ENCODE measurements around the gene CACTIN.

Gene CACTIN

DNA sequence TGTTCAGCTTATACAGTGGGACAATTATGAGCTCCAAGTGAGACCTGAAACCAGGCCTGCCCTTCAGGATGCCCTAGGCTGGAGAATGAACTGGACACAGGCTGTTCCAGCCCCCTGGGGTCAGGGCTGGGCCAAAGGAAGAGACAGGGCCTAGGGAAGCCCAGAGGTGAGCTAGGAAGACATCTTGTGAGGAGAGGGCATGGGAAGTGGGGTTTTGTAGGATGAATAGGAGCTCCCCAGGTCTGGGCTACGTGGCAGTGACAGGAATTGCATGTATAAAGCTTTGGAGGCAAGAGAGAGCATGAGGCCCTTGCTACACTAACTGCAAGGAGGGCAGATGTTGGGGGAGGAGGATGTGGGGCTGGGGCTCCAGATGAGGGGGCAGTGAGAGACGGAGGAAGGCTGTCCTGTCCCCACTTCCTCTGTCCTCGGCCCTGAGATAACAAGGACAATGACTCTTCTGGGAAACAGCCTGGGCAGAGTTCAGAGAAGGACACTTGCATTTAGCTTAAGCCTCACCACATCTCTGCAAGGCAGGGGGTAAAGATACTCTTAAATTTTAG lies 18.4 kb downstream of the CACTIN start:
- no peak for DNase-seq

DNA sequence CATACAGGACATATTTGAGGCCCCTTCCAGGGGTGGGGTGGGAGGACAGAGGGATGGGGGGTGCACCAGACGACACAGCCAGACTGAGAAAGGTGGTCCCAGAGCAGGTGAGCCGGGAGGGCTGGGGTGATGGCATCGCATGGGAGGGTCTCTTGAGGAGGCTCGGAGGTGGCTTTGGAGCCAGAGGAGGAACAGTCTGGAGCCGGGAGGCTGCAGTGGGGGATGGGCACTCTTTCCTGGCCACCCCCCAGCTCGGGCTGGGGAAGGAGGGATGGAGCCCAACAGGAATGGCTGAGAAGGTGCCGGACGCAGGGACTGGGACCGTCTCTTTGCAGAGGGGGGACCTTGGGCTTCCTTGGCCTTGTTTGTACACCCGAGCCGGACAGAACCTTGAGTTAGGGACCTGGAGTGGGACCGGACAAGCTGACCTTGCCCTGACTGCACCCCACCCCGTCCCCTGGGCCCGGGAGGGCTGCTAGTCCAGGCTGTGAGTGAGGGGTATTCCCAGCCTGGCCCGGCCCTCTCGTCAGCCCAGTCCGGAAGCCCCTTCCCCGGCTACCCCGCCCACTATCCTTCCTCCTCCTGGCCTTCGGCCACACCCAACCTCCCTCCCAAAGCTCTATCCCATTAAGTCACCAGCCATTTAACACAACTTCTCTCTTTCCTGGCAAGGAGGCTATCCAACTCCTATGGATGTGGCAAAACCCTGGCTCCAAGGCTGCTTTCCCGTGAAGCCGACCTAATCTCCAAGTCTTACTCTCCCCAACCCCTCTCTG lies 19.1 kb downstream of the CACTIN start:
- no peak for DNase-seq

DNA sequence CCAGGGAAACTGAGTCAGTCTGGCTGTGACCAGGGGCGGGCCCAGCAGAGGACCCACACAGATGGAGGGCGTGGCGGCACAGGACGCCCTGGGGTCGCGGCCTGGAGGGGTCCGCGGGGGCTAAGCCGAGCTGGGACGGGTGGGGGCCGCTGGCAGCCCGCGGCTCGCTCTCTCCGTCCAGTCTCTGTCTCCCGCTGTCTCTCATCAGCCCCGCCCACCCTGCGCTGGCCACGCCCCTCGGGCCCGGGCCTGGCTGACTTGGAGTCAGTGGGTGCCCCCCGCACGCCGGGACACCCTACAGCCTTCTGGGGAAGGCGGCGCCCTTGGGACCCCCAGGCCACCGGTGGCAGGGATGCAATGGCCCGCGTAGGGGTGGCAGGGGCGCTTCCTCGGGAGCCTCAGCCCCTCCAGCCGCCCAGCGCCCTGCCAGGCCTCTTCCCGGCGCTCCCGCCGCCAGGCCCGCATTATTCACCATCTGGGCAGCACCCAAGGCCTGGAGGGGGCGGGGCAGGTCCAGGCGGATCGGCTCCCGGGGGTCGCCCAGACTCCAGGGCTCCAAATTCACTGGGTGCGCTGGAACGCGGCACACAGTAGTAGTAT lies 19.8 kb downstream of the CACTIN start, which contains the start of gene TBXA2R:
Gene TBXA2R, minus strand, starts transcription at position 186 of the 600 bp plus-strand sequence. CDS start 6,241 bp downstream, outside the sequence.
- peak in 1 of 2 experiments; percentile 57 for DNase-seq

DNA sequence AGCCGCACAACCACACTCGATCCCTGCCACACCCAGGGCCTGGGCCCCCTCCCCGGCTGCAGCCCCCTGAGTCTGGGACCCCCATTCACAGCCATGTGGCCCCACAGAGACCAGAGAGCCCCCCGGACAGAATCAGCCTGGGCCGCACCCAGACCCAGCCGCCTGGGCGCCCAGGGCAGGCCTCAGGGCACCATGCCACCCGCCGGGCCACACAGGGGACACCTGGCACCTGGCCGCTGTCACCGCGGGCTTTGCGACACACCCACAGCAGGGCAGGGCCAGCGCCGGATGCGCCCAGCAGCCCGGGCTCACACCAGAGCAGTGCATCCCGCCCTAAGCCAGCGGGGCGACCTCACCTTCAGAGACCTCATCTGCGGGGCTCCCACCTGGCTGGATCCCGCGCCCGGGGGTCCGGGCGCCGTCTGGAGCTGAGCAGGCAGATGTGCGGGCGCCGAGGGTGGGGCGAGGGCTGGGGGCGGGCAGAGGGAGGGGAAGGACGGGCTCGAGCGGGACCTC lies 20.4 kb downstream of the CACTIN start:
- no peak for DNase-seq

DNA sequence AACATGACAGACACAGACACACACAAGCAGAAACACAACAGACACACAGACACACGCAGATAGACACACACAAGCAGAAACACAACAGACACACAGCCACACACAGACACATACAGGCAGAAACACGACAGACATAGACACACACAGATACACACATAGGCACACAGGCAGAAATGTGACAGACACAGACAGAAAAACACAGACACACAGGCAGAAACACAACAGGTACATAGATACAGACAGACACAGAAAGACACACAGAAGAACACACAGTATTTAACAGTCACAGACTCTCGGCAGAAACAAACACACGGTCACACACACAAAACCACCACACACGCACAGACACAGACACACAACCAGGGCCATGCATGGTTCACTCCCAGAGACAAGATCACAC lies 20.8 kb downstream of the CACTIN start:
- DNase-seq = no peak

DNA sequence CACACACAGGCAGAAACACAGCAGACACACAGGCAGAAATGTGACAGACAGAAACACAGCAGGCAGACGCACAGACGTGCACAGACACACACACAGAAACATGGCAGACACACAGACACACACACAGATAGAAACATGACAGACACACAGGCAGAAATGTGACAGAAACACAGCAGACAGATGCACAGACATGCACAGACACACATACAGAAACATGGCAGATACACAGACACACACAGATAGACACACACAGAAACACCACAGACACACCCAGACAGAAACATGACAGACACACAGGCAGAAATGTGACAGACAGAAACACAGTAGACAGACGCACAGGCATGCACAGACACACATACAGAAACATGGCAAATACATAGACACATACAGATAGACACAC lies 21.2 kb downstream of the CACTIN start:
- DNase-seq = no peak

DNA sequence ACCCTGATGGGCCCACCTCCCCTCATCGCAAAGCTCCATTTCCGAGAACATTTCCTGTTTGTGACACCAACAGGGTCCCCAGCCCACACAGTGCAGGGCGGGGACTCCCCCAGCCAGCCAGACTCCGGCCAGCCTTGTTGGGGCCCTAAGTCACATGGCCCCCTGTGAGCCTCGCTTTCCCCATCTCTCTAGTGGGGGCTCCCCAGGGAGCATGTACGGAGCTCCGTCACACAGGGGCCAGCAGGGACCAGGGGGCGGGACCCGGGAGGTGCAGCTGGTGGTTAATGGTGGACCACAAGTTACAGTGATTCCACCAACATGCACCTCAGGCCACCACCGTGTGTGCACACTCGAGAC lies 21.6 kb downstream of the CACTIN start:
- DNase-seq = no peak

DNA sequence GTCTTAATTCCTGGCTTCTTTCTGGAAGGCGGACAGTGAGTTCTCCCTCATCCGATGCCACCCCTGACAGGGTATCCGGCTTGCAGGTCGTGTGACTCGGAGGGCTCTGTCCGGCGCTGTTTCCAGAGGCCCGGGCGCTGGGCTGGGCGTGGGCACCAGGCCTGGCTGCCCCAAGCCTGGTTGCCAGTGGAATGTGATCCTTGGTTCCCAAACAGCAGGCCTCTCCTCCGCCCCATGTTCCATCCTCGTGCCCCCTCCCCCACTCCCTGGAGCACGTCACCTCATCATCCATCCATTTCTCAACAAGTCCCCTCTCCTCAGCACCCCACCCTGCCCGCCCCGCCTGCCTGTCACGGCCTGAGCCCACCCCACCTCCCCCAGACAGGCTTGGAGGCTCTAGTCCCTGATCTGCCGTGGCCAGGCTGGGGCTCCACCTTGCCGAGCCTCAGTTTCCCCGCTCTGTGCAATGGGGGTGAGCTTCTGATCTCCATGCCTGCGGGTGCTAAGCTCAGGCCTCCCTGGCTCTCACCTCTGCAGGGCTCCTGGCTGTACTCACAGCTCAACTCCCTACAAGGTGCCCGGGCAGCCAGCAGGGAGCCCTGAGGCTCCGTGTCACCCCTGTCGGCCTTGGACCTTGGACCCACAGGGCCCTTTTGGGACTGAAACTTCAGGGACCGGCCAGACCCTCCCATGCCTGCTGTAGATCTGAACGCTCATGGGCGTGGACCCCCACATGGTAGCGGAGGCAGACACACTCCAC lies 22.2 kb downstream of the CACTIN start:
- DNase-seq = no peak

DNA sequence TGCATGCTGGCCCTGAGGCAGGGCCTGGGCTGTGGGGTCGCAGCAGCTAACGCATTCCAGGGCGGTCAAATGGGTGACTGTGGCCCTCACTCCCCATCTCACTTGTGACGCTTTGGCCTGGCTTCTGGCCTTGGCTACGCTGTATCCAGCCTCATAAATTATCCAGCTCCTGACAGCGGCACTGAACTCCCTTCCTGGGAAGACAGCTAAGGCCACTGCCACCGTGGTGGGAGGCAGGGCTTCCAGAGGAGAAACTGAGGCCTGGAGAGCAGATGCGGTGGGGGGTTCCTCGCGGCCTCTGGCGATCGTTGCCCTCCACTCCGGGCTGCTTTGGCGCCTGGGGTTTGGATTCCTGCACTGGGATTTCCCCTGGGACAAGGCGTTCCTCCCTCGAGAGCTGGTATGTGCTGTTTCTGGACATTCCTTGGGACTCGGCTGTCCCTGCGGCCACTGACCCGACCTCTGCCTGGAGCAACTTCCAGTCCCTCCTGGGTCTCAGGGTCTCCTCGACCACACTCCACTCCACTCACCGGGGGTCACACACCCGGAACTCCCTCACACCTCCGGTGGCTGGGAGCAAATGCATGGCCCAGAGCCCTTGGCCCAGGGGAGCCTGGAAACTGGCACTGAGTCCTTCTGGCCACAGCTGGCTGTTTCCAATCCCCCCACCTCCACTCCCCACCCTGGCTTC lies 23.3 kb downstream of the CACTIN start:
- DNase-seq = no peak

DNA sequence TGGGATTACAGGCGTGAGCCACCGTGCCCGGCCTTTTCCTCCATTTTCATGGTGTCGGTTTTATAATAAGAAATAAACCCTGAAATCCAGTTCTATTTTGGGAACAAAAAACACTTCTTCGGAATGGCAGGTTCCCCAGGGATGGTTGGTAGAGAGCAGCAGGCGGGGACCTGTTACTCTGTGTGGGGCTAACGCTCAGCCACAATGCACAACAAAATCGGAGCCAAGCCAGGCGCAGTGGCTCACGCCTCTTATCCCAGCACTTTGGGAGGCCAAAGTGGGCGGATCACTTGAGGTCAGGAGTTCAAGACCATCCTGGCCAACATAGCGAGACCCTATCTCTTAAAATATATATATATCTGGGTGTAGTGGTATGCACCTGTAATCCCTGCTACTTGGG lies 25.6 kb downstream of the CACTIN start:
- DNase-seq = no peak

DNA sequence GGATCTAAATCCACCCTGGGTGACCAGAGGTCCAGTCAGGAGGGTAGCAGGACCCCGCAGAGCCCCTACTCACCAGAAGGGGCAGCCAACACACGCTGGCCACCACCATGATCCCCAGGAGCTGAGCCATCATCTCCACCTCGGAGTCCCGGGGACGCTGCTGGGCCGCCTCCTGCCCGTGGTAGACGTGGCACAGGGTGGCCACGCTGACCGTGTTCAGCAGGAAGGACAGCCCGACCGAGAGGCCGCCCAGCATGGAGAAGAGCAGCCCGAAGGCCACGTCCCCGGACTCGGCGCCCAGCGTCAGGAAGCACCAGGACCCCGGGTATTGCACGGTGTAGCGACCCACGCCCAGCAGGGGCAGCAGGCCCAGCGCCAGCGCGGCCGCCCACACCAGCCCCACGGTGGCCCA lies 26.8 kb downstream of the CACTIN start:
- no peak for DNase-seq

DNA sequence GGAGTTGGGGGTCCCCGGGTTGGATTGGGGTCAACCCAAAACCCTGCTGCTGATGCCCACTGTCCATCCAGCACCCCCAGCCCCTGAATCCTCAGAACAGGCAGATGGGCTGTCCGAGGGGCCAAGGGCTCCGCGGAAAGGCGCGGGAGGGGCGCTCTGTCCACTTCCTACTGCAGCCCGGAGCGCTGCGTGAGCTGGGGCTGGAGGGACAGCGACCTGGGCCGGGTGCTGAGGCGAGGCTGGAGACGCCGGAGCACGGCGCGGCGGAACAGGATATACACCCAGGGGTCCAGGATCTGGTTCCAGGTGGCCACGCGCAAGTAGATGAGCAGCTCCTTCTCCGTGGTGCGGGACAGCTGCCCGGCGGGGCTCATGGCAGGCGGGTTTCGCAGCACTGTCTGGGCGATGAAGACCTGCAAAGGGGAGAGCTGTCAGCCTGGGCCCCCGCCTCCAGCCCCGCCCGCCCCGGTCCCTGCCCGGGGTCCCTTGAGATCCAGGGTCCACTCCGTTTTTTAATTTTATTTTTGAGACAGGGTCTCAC lies 31.0 kb downstream of the CACTIN start:
- no peak for DNase-seq

DNA sequence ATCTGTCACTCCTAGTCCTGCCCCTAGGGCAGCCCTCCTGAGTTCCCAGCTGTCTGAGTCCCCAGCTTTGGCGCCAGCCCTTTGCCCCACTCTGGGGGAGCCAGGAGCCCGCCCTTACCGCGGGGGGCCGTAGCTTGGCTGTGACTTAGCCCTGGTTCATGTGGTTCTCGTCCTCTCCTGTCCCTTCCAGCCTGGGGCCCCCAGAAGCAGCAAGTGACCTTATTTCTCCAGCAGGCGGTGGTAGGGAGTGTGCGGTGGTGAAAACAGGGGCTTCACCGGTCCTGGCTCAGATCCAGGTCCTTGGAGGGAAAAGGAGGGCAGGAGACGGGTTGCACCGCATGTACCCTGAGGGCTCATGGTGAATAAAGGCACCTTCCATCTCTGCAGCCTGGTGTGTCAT lies 33.4 kb downstream of the CACTIN start:
- no peak for DNase-seq

DNA sequence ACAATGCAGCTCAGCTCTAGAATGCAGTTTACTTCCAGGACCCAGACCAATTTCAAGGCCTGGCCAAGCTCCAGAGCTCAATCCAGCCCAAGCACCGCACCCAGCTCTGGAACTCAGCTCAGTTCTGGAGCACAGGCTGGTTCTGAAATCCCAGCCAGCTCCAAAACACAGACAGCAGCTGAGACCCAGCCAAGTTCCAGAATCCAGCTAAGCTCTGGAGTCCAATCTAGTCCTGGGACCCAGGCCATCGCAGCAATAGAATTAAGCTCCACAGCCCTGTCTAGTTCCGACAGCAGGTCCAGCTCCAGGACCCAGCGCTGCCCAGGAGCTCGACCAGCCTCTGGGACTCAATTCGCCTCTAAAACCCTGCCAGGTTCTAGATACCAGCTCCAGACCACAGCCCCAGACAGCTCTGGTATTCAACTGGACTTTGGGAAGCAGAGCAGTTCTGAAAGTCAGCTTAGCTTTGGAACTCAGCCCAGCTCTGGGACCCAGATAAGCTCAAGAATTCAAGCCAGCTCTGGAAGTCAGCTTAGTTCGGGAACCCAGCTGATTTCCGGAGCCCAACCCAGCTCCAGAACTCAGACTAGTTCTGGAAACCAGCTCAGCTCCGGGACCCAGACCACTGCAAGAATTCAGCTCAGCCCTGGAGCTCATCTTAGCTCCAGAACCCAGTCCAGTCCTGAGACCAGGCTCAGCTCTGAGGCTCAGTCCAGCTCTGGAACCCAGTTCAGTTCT lies 34.5 kb downstream of the CACTIN start:
- DNase-seq = no peak

DNA sequence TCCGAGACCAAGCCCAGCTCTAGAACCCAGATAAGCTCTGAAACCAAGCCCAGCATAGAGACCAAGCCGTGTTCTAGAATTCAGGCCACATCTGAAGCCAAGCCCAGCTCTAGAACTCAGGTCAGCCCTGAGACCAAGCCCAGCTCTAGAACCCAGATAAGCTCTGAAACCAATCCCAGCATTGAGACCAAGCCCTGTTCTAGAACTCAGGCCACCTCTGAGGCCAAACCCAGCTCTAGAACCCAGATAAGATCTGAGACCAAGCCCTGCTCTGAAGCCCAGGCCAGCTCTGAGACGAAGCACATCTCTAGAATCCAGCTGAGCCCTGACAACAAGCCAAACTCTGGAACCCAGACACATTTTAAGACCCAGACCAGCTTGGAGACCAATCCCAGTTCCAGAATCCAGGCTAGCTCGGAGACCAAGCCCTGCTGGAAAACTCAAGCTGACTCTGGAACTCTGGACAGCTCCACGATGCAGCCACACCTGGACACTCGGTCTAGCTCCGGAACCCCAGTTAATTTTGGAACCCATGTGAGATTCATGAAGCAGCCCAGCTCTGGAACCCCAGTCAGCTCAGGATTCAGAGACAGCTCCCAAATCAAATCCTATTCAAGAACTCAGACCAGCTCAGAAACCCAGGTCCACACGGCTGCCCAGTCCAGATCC lies 35.5 kb downstream of the CACTIN start:
- no peak for DNase-seq

DNA sequence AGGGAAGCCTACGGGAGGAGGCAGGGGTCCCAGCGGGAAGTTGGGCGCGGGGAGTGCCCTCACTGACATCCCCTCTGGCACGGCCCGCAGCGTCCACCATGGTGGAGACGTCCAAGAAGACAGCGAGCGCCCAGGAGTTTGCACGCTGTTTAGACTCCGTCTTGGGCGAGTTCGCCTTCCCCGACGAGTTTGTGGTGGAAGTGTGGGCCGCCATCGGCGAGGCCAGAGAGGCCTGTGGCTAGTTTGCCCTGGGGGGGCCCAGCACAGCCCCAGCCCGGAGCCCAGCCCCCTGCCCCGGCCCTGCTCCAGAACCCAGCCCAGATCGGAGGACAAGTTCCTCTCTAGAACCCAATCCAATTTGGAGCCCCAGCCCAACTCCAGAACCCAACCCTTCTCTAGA lies 36.6 kb downstream of the CACTIN start:
- no peak for DNase-seq

DNA sequence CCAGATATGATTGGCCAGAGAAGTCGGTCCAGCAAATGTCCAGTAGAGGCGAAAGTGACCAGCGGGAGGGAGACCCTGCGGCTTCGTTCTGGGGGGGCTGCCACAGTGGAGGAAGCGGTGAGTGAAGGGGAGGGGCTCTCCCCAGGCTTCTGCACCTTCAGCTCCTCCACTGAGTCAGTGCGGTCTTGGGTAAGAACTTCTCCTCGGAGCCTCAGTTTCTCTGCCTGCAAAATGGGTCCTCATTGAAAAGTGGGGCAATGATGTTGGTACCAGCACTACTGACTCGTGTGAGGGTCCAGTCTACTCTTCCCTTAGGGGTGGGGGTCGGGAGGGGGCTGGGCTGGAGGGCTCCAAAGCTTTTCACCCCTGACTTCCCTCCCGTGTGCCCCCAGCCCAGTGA lies 37.2 kb downstream of the CACTIN start:
- DNase-seq = no peak

DNA sequence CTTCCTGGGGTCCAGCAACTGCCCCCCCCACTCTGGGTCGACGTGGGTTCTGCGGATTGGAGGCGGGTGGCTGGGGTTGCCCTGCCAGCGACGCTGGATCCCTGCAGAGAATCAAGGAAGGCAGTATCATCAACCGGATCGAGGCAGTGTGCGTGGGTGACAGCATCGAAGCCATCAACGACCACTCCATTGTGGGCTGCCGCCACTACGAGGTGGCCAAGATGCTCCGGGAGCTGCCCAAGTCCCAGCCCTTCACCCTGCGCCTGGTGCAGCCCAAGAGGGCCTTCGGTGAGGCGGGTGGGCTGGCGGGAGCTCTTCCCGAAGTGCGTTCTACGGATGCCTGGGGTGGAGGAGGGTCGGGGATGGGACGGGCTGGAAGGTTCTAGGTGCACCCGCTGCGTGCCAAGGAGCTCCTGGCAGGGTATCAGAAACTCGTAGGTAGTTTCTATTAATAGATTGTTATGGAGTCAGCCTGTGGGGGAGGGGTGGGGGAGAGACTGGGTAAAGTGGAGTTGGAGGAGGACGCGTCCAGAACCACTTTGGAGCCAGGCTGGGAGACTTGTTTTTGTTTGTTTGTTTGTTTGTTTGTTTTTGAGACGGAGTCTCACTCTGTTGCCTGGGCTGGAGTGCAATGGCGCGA lies 39.8 kb downstream of the CACTIN start:
- no peak for DNase-seq

DNA sequence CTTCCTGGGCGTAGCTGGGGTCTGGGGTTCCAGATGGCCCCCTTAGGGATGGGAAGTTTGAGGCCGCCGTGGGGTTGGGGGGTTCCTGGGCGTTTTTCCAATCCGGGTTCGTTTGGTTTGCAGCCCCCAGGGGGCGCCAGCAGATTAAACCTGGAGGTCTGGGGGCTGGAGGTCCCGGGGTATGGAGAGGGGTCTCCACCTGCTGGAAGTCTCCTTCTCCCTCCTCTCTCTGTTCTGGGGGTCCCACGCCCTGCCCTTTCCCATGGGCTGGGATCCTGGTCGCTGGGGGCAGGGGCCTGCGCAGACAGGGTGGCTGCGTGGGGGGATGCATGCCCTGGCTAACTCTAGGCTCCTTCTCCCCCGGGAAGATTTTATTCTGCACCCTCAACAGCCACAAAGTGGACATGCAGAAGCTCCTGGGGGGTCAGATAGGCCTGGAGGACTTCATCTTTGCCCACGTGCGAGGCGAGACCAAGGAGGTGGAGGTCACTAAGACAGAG lies 40.4 kb downstream of the CACTIN start:
- DNase-seq = no peak

All from SW 1271 (cell line).